ENCODE data around the gene C10orf62. TPM values are rescaled to one million over a fixed set of nuclear protein-coding genes. Genes with fewer than 3 reads are reported as not detected.

C10orf62 gene
- total and polyA plus RNA-seq, 2 of the 8 experiments (the other 6 are each of a cell fraction or from before 2014, with no cell fraction given), result 0.05 TPM; not detected in 1

GRCh38 chr10:97553575-97554031, 35.9 kb upstream of the C10orf62 start:
- peak overlapping the region; percentile 20 to 52; a peak in 3 of 4 replicates for H3K4me2 ChIP-seq (ENCODE audit: insufficient read depth in 1 of 2, low read depth in 2 of 2, low read length in 2 of 2)
- 0 out of 2 replicates have a peak overlapping the region, but pooled peaks have one; percentile 1 for H2BK20ac ChIP-seq (ENCODE audit: low read length)
- no peak overlapping the region; the same call in 1 of the 2 replicates for H3K27ac ChIP-seq (ENCODE audit: low read depth, low read length)
- peak overlapping the region; percentile 45 for H4K5ac ChIP-seq (ENCODE audit: insufficient read length, low read depth, low read length)
- no peaks in the 10 kb centered on the region for H3K27me3 ChIP-seq (replicated peaks in 1 of 4; ENCODE audit: control insufficient read depth in 3 of 4, extremely low read depth in 1 of 4, insufficient read depth in 3 of 4, low read length in 3 of 4)
- H3K18ac ChIP-seq (ENCODE audit: extremely low read depth, low read length), result peak overlapping the region; percentile 82; the same call in 1 of the 2 replicates
- peak; percentile 91 for FAIRE-seq
- no peaks in the 10 kb centered on the region for H3K23me2 ChIP-seq (ENCODE audit: low read depth, low read length)
- 0 out of 2 replicates have a peak overlapping the region, but pooled peaks have one; percentile 13 for H2BK12ac ChIP-seq (ENCODE audit: low read depth, low read length)
- CTCF ChIA-PET (ENCODE audit: partially characterized antibody), result interaction anchor here (0.6 to 15.4 kb wide), 25 partner anchors 9 to 183 kb away, joined by 3 to 388 read pairs (median 5); partner anchors contain the start of genes ANKRD2, UBTD1 and ZFYVE27
- POLR2A ChIA-PET (ENCODE audit: partially characterized antibody), result interaction anchor here (0.7 to 2.9 kb wide), 6 partner anchors 11 to 99 kb away, joined by 3 to 12 read pairs (median 4); partner anchors contain the start of gene UBTD1
- H2BK15ac ChIP-seq (ENCODE audit: low read length), result 0 out of 2 replicates have a peak overlapping the region, but pooled peaks have one; percentile 5
- H3K14ac ChIP-seq (ENCODE audit: insufficient read length), result no peak overlapping the region
- H4K20me1 ChIP-seq (replicated peaks in 1 of 2; ENCODE audit: control insufficient read depth in 1 of 2, insufficient read depth in 2 of 2, low read length in 2 of 2), result no peaks in the 10 kb centered on the region
- no peak overlapping the region for H3K9ac ChIP-seq (replicated peaks in 1 of 4; ENCODE audit: extremely low read depth in 1 of 4, low read depth in 3 of 4, low read length in 3 of 4)
- H2AK5ac ChIP-seq (ENCODE audit: low read depth, low read length), result no peak overlapping the region
- no peak overlapping the region for H3K56ac ChIP-seq (replicated peaks; ENCODE audit: insufficient read length, low read depth, low read length)
- no peak overlapping the region for H4K8ac ChIP-seq (ENCODE audit: extremely low read depth, insufficient read depth, low read length)
- no peak overlapping the region for H2BK5ac ChIP-seq (ENCODE audit: low read depth, low read length)
- peaks cover 0 to 5% of the 10 kb centered on the region in 2 experiments; a peak in 1 of 4 replicates for H3K79me2 ChIP-seq (ENCODE audit: control insufficient read depth in 1 of 2, insufficient read depth in 2 of 2, low read length in 2 of 2)
- WGBS, 2 experiments (ENCODE audit: extremely low coverage in 1 of 2, insufficient coverage in 1 of 2, insufficient read length in 1 of 2, insufficient replicate concordance in 2 of 2, low coverage in 1 of 2, low lambda C conversion rate in 2 of 2, missing lambda C conversion rate in 1 of 2), result 8% methylated on average over 6 of the region's 6 CpGs; no CpG with 5 or more reads in 1 of the 2 experiments
- no peak overlapping the region for H2AFZ ChIP-seq (ENCODE audit: low read length)
- no peak overlapping the region for H2BK120ac ChIP-seq (replicated peaks; ENCODE audit: low read depth, low read length)
- H3K4me3 ChIP-seq (ENCODE audit: extremely low read depth in 1 of 4, insufficient read depth in 2 of 4, low read depth in 3 of 4, low read length in 4 of 4), result peak overlapping the region in 3 of 4 experiments; percentile 30 to 32 (median 31); a peak in 6 of 8 replicates
- H4K91ac ChIP-seq (replicated peaks; ENCODE audit: insufficient read length, low read length), result no peak overlapping the region
- 0 out of 4 replicates have a peak, but pooled peaks cover 0 to 3% of the 10 kb centered on the region in 2 experiments for H3K9me3 ChIP-seq (ENCODE audit: insufficient read depth in 2 of 2, low read depth in 1 of 2, low read length in 1 of 2)
- H3K4me1 ChIP-seq (replicated peaks in 1 of 4; ENCODE audit: control insufficient read depth in 3 of 4, insufficient read depth in 4 of 4, low read length in 3 of 4), result peaks cover 15 to 29% (median 22%) of the 10 kb centered on the region in 4 experiments
- no peaks in the 10 kb centered on the region for H3K79me1 ChIP-seq (ENCODE audit: low read depth, low read length)
- no peak overlapping the region for H3K23ac ChIP-seq (ENCODE audit: insufficient read length)
- no peaks in the 10 kb centered on the region for H3K36me3 ChIP-seq (ENCODE audit: control insufficient read depth in 2 of 4, insufficient read depth in 4 of 4, low read length in 3 of 4)
- no peak overlapping the region for H3K4ac ChIP-seq (replicated peaks; ENCODE audit: insufficient read length, low read depth, low read length)
- peak in 1 of 2 experiments; percentile 81 for DNase-seq (ENCODE audit: low read depth in 1 of 2, low spot score in 2 of 2)
- TF ChIP-seq CREB1 (IDR thresholded peaks at IDR 0.05) (peak; percentile 73), RAD21 (IDR thresholded peaks at IDR 0.05 in 1 of 2, conservative IDR thresholded peaks at IDR 0.05 in 1 of 2; ENCODE audit: low read depth in 2 of 2, low read length in 2 of 2) (peak; percentile 84 to 88), SIN3A (conservative IDR thresholded peaks at IDR 0.05 in 1 of 2, IDR thresholded peaks at IDR 0.05 in 1 of 2; ENCODE audit: low read depth in 1 of 2, low read length in 2 of 2) (peak in 1 of 2 experiments; percentile 51; a peak in 1 of 4 replicates), TBP (IDR thresholded peaks at IDR 0.05; ENCODE audit: low read depth, low read length) (0 out of 2 replicates have a peak, but pooled peaks have one; percentile 13), CHD2 (IDR thresholded peaks at IDR 0.05; ENCODE audit: low read length) (peak; percentile 53; the same call in 1 of the 2 replicates), ASH2L (IDR thresholded peaks at IDR 0.05; ENCODE audit: low read length) (peak; percentile 94), SP1 (IDR thresholded peaks at IDR 0.05; ENCODE audit: low read depth, low read length) (peak; percentile 70), RBBP5 (IDR thresholded peaks at IDR 0.05; ENCODE audit: borderline replicate concordance, low read depth, low read length) (peak; percentile 91), JUND (IDR thresholded peaks at IDR 0.05; ENCODE audit: low read length) (peak; percentile 77), ATF3 (IDR thresholded peaks at IDR 0.05; ENCODE audit: insufficient read depth, low read depth, low read length) (no peak)
